ENCODE results near the gene GCGR.
"Not testable (repeated sequence)": the region's sequence is repeated elsewhere in the genome, so short reads cannot be mapped to it uniquely, and the experiment has no call there.

DNA sequence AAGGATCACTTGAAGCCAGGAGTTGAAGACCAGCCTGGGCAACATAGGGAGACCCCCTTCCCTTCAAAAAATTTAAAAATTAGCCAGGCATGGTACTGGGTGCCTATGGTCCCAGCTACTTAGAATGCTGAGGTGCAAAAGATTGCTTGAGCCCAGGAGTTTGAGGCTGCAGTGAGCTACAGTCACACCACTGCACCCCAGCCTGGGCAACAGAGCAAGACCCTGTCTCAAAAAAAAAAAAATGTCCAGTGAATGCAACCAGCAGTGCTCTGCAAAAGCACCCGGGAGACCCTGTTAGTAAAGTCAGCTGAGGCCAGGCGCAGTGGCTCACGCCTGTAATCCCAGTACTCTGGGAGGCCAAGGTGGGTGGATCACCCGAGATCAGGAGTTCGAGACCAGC is 36.1 kb downstream of the GCGR start:
- TF ChIP-seq, protein P1, sequence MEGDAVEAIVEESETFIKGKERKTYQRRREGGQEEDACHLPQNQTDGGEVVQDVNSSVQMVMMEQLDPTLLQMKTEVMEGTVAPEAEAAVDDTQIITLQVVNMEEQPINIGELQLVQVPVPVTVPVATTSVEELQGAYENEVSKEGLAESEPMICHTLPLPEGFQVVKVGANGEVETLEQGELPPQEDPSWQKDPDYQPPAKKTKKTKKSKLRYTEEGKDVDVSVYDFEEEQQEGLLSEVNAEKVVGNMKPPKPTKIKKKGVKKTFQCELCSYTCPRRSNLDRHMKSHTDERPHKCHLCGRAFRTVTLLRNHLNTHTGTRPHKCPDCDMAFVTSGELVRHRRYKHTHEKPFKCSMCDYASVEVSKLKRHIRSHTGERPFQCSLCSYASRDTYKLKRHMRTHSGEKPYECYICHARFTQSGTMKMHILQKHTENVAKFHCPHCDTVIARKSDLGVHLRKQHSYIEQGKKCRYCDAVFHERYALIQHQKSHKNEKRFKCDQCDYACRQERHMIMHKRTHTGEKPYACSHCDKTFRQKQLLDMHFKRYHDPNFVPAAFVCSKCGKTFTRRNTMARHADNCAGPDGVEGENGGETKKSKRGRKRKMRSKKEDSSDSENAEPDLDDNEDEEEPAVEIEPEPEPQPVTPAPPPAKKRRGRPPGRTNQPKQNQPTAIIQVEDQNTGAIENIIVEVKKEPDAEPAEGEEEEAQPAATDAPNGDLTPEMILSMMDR (conservative IDR thresholded peaks at IDR 0.05 in 1 of 2, IDR thresholded peaks at IDR 0.05 in 1 of 2; ENCODE audit: low read depth in 1 of 2, low read length in 2 of 2) = not testable (repeated sequence)
- not testable (repeated sequence) for TF ChIP-seq EZH2 (IDR thresholded peaks at IDR 0.05; ENCODE audit: low read length, missing control alignments)
